NCI-H524 treated with DMSO at 0.1 percent for 48 hours (cell line): Measurements from ENCODE around the gene MBP.
"Not testable (repeated sequence)": the region's sequence is repeated elsewhere in the genome, so short reads cannot be mapped to it uniquely, and the experiment has no call there.

Source experiments
- DNase-seq: peaks from one replicate; lab custom pipeline; 2025; lab: John Stamatoyannopoulos, UW

Gene MBP

DNA sequence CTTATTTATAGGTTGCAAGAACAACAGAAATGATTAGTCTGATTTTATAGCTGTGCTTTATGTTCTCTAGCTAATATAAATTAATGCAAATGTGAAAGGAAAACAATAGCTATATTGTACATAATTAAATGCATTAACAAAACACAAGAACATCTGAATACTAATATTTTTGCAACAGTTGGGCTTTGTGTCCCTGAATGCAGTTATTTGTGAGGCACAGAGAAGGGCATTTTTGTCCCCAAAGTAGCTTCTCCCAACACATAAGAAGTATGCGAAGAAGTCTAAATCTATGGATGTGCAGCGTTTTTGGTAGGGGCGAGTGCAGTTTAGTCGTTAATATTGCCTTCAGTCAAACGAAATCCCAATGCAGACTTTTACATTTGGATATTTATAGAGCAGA lies 110.0 kb downstream of the MBP start:
- no peak for DNase-seq

DNA sequence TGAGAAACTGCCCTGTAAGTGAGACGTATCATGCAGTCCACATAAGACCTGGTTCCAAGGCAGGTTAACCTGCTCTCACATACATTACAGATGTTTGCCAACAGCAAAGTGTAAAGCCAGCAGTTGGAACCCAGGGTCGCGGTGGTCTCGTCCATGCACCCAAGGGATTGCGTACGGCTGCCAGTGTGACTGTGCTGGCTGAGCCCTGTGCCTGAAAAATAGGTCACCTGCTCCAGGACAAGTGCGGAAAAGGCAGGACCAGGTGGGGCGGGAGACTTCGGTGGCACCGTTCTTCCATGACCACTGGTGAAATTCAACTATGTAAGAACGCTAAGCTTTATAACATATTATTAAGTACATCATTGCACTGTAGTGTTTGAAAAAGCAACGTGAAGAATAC lies 110.5 kb downstream of the MBP start:
- DNase-seq = no peak

GRCh38 chr18:77021478-77021877 lies 111.1 kb downstream of the MBP start:
- DNase-seq = not testable (repeated sequence)

DNA sequence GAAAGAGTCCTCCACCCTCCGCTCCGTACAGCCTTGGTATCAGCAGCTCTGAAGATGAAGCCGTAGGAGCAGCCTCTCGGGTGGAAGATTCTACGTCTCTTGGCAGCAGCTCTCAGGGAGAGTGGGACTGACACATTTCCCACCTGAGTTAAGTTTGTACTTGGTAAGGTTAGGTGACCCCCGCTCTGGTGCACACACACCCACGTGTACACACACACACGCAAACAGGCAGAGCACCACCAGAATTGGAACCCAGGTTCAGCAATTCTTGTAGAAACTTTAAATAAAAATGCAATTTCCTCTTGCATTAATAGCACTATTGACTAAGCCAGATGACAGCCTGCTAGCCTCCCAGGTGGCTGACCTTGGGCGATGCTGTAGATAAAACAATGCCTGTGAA lies 111.5 kb downstream of the MBP start:
- no peak for DNase-seq

DNA sequence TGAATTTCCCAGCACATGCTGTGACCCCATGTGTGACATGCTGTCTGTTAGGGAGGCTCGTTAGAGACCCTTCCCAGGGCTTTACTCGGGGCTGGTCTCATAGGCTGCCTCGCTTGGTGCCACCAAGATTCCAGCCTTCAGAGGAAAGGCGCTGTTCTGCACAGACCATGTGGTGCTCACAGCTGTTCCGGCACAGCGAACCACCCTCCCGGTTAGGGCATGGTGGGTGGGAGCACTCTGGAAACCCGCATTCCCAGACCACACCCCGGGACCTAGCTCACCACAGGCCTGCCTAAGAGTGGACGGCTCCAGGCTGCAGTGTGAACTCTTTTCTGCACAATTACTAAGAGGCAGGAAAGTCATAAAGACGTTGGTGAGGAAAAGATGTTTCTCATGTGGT lies 112.0 kb downstream of the MBP start:
- DNase-seq = no peak

DNA sequence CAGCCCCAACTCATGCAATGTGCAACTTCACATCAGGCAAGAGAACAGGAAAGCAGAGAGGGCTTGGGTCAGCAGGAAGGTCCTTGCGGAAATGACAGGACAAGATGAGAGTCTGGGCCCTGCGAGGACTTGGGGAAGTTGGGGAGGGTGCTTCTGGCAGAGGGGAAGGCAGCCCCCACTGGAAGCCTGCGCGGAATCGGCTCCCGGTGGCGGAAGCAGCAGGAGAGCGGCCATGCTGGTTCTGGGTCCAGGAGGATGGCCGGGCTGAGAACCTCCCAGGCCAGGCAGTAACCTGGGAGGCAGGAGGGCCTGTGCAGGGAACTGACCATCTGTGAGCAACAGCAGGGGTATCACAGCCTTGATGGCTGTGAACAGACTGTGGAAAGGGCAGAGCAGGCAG lies 112.9 kb downstream of the MBP start:
- no peak for DNase-seq

DNA sequence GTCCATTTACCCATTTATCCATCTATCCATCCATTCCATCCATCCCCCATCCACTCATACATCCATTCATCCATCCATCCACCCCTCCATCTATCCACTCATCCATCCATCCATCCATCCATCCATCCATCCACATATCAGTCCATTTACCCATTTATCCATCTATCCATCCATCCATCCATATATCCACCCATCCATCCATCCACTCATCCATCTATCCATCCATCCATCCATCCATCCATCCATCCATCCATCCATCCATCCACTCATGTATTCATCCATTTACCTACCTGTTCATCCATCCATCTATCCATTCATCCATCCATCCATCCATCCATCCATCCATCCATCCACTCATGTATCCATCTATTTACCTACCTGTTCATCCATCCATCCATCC lies 113.9 kb downstream of the MBP start:
- not testable (repeated sequence) for DNase-seq

- DNase-seq = no peak
Measured at GRCh38 chr18:77017355-77017754, 115.2 kb downstream of the MBP start.

DNA sequence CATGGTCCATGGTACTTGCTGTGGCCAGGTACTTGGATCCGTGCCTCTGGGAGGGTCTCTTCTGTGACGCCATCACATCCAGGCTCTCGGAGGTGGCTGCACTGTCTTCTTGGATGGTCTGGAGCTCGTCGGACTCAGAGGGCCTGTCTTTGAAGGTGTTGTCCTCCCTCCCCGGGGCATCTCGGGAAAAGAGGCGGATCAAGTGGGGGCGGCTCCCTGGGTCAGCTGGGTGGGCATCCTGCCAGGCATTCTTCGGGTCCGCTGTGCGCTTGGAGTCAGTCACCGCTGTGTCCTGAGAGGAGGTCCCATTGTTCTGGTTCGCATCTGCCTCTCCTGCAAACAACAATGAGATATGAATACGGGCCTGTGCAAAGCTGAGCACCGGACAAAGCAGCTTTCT lies 115.6 kb downstream of the MBP start:
- no peak for DNase-seq

GRCh38 chr18:77015771-77016710 lies 116.5 kb downstream of the MBP start:
- DNase-seq = no peak

- no peak for DNase-seq
Measured at GRCh38 chr18:77015169-77015568, 117.4 kb downstream of the MBP start.

DNA sequence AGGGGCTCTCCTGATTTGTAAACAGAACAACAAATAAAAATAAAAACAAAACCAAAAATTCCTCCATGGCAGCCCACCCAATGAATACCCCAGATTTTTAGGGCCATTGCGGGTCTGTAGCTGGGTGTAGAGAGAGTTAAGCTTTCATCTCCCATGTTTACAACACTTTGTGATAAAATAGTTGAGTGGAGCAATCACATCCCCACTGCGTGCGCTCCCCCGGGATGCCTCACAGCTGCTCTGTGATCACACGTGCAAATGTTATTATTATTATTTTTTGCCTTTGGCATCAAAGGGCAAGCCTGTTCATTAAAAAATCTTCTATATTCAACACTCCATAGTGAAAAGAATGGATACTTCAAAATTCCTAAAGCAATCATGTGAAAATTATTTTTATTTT lies 118.0 kb downstream of the MBP start:
- DNase-seq = no peak

GRCh38 chr18:77013811-77014521 lies 118.6 kb downstream of the MBP start:
- no peak for DNase-seq

GRCh38 chr18:77012806-77013541 lies 119.6 kb downstream of the MBP start:
- DNase-seq = no peak

- no peak for DNase-seq
Measured at GRCh38 chr18:77012120-77012519, 120.5 kb downstream of the MBP start.

DNA sequence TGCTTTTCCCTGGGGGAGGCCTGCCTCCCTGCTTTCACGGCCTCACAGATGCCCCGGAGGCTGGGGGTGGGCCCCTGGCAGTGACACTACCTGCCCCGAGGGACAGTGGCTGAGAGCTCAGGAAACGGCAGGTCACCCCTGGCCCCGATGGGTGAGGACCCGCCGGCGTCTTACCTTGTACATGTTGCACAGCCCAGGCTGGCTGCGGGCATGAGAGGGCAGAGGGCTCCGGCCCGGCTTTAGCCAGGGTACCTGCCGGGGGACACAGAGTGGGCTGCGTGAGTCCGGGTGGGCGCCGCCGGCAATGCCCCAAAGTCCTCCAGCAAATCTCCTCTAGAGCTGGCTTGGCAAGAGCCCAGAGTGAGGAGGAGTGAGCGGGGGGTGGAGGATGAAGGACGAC lies 122.9 kb downstream of the MBP start:
- DNase-seq = no peak

DNA sequence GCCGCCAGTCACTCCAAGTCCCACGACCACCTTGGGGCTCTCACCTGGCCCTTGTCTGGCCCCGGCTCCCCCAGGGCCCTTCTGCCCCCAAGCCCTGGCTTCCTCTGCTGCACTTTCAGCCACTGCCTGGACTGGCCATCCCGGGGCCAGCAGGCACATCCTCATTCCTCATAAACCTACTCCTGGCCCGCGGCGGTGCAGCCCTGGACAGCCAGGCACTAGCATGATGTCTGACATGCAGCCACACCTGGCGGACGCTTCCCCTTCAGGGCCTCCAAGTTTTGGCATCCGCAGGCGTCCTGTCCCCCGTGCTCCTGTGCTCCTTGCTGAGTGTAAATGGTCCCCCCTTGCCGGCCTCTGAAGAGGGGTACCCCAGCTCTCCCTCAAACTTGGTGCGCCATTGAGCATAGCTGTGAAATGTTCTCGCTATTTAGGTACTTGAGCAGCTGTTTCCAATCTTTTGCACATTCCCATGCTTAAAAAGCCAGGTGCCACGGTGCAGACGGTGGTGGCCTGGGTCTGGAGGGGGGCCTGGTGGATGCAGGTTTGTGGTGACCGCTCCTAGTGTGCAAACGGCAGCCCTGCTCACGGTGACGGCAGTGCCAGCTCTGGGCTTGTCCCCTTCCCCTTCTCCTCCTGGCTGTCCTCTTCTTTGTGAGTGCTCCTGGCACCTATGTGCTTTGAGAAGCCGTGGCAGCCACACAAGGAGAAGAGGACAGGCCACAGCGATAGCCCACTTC lies 123.8 kb downstream of the MBP start:
- no peak for DNase-seq

GRCh38 chr18:77008006-77008405 lies 124.6 kb downstream of the MBP start:
- DNase-seq = no peak

DNA sequence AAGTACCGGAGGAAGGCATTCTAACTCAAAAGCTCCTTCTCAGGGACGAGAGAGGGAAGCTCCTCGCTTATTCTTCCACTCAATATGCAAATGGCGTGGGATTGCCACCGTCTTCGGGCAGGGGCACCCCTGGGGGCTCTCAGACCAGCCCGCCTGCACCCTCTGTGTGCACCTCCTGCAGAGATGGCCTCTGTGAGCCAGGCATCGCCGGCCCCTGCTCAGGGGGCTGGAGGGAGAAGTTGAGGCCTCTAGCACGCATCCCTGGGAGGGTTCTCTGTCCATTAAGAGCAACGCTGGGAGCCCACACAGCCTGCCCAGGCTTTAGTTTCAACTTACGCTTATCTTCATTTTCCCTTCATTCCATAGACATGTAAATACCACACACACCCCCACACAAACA lies 125.3 kb downstream of the MBP start:
- DNase-seq = no peak

- DNase-seq = no peak
Measured at GRCh38 chr18:77006305-77007175, 126.0 kb downstream of the MBP start.

- no peak for DNase-seq
Measured at GRCh38 chr18:77005651-77006195, 126.9 kb downstream of the MBP start.
